ENCODE measurements around the gene YBEY.

The YBEY gene

GRCh38 chr21:46265736-46266525, 20.2 kb upstream of the YBEY start:
- Histone ChIP-seq H3K27me3 (ENCODE audit: control insufficient read depth, insufficient read depth, low read length) (no peaks in the 10 kb centered on the region), H3K36me3 (ENCODE audit: control insufficient read depth, insufficient read depth, low read length) (peaks cover 90% of the 10 kb centered on the region), H3K9ac (ENCODE audit: low read length) (no peak overlapping the region), H3K4me3 (ENCODE audit: low read depth, low read length) (no peak overlapping the region), H3K4me1 (ENCODE audit: control insufficient read depth, insufficient read depth, low read length) (no peaks in the 10 kb centered on the region), H3K9me3 (ENCODE audit: control insufficient read depth, insufficient read depth, low read depth, low read length) (no peaks in the 10 kb centered on the region), H3K27ac (ENCODE audit: low read depth, low read length) (0 out of 2 replicates have a peak overlapping the region, but pooled peaks have one; percentile 6)

GRCh38 chr21:46266946-46267345, 19.2 kb upstream of the YBEY start:
- Histone ChIP-seq H3K27me3 (ENCODE audit: control insufficient read depth, insufficient read depth, low read length) (no peaks in the 10 kb centered on the region), H3K9ac (ENCODE audit: low read length) (no peak overlapping the region), H3K36me3 (ENCODE audit: control insufficient read depth, insufficient read depth, low read length) (peaks cover 90% of the 10 kb centered on the region), H3K27ac (ENCODE audit: low read depth, low read length) (no peak overlapping the region), H3K9me3 (ENCODE audit: control insufficient read depth, insufficient read depth, low read depth, low read length) (no peaks in the 10 kb centered on the region), H3K4me1 (ENCODE audit: control insufficient read depth, insufficient read depth, low read length) (no peaks in the 10 kb centered on the region), H3K4me3 (ENCODE audit: low read depth, low read length) (no peak overlapping the region)

- H3K27me3 ChIP-seq (ENCODE audit: control insufficient read depth, insufficient read depth, low read length) = no peaks in the 10 kb centered on the region
- H3K36me3 ChIP-seq (ENCODE audit: control insufficient read depth, insufficient read depth, low read length) = peaks cover 97% of the 10 kb centered on the region
- no peak overlapping the region for H3K4me3 ChIP-seq (ENCODE audit: low read depth, low read length)
- H3K4me1 ChIP-seq (ENCODE audit: control insufficient read depth, insufficient read depth, low read length) = no peaks in the 10 kb centered on the region
- no peak overlapping the region for H3K27ac ChIP-seq (ENCODE audit: low read depth, low read length)
- no peaks in the 10 kb centered on the region for H3K9me3 ChIP-seq (ENCODE audit: control insufficient read depth, insufficient read depth, low read depth, low read length)
- H3K9ac ChIP-seq (ENCODE audit: low read length) = no peak overlapping the region
Measured at GRCh38 chr21:46268371-46268770, 17.8 kb upstream of the YBEY start.

- peaks cover 97% of the 10 kb centered on the region for H3K36me3 ChIP-seq (ENCODE audit: control insufficient read depth, insufficient read depth, low read length)
- H3K9ac ChIP-seq (ENCODE audit: low read length) = no peak overlapping the region
- no peaks in the 10 kb centered on the region for H3K27me3 ChIP-seq (ENCODE audit: control insufficient read depth, insufficient read depth, low read length)
- H3K4me1 ChIP-seq (ENCODE audit: control insufficient read depth, insufficient read depth, low read length) = no peaks in the 10 kb centered on the region
- no peak overlapping the region for H3K4me3 ChIP-seq (ENCODE audit: low read depth, low read length)
- no peaks in the 10 kb centered on the region for H3K9me3 ChIP-seq (ENCODE audit: control insufficient read depth, insufficient read depth, low read depth, low read length)
- H3K27ac ChIP-seq (ENCODE audit: low read depth, low read length) = no peak overlapping the region
Measured at GRCh38 chr21:46269466-46269865, 16.7 kb upstream of the YBEY start.

GRCh38 chr21:46273341-46273740, 12.8 kb upstream of the YBEY start:
- Histone ChIP-seq H3K4me1 (ENCODE audit: control insufficient read depth, insufficient read depth, low read length) (no peaks in the 10 kb centered on the region), H3K9me3 (ENCODE audit: control insufficient read depth, insufficient read depth, low read depth, low read length) (no peaks in the 10 kb centered on the region), H3K27ac (ENCODE audit: low read depth, low read length) (no peak overlapping the region), H3K4me3 (ENCODE audit: low read depth, low read length) (no peak overlapping the region), H3K9ac (ENCODE audit: low read length) (no peak overlapping the region), H3K27me3 (ENCODE audit: control insufficient read depth, insufficient read depth, low read length) (no peaks in the 10 kb centered on the region), H3K36me3 (ENCODE audit: control insufficient read depth, insufficient read depth, low read length) (peaks cover 92% of the 10 kb centered on the region)

- Histone ChIP-seq H3K9me3 (ENCODE audit: control insufficient read depth, insufficient read depth, low read depth, low read length) (no peaks in the 10 kb centered on the region), H3K27me3 (ENCODE audit: control insufficient read depth, insufficient read depth, low read length) (no peaks in the 10 kb centered on the region), H3K4me1 (ENCODE audit: control insufficient read depth, insufficient read depth, low read length) (no peaks in the 10 kb centered on the region), H3K27ac (ENCODE audit: low read depth, low read length) (no peak overlapping the region), H3K9ac (ENCODE audit: low read length) (no peak overlapping the region), H3K36me3 (ENCODE audit: control insufficient read depth, insufficient read depth, low read length) (peaks cover 89% of the 10 kb centered on the region), H3K4me3 (ENCODE audit: low read depth, low read length) (no peak overlapping the region)
Measured at GRCh38 chr21:46274797-46275390, 11.2 kb upstream of the YBEY start.

- Histone ChIP-seq H3K27me3 (ENCODE audit: control insufficient read depth, insufficient read depth, low read length) (no peaks in the 10 kb centered on the region), H3K27ac (ENCODE audit: low read depth, low read length) (no peak overlapping the region), H3K9ac (ENCODE audit: low read length) (no peak overlapping the region), H3K4me1 (ENCODE audit: control insufficient read depth, insufficient read depth, low read length) (peaks cover 22% of the 10 kb centered on the region), H3K36me3 (ENCODE audit: control insufficient read depth, insufficient read depth, low read length) (peaks cover 47% of the 10 kb centered on the region), H3K4me3 (ENCODE audit: low read depth, low read length) (peak overlapping the region; percentile 25), H3K9me3 (ENCODE audit: control insufficient read depth, insufficient read depth, low read depth, low read length) (no peaks in the 10 kb centered on the region)
Measured at GRCh38 chr21:46284077-46284644, 2.0 kb upstream of the YBEY start.

GRCh38 chr21:46284733-46285132, 1.4 kb upstream of the YBEY start:
- Histone ChIP-seq H3K9me3 (ENCODE audit: control insufficient read depth, insufficient read depth, low read depth, low read length) (no peaks in the 10 kb centered on the region), H3K27ac (ENCODE audit: low read depth, low read length) (no peak overlapping the region), H3K4me3 (ENCODE audit: low read depth, low read length) (peak overlapping the region; percentile 77), H3K4me1 (ENCODE audit: control insufficient read depth, insufficient read depth, low read length) (peaks cover 22% of the 10 kb centered on the region), H3K9ac (ENCODE audit: low read length) (no peak overlapping the region), H3K27me3 (ENCODE audit: control insufficient read depth, insufficient read depth, low read length) (no peaks in the 10 kb centered on the region), H3K36me3 (ENCODE audit: control insufficient read depth, insufficient read depth, low read length) (peaks cover 41% of the 10 kb centered on the region)

GRCh38 chr21:46285206-46285661, 908 bp upstream of the YBEY start, which contains the start of gene MCM3AP:
Gene MCM3AP, minus strand, starts transcription at chr21:46285611. Its CDS starts 325 bp downstream, at chr21:46285286.
- Histone ChIP-seq H3K4me1 (ENCODE audit: control insufficient read depth, insufficient read depth, low read length) (peaks cover 22% of the 10 kb centered on the region), H3K9me3 (ENCODE audit: control insufficient read depth, insufficient read depth, low read depth, low read length) (no peaks in the 10 kb centered on the region), H3K27ac (ENCODE audit: low read depth, low read length) (peak within 1 kb of the TSS; percentile 75), H3K27me3 (ENCODE audit: control insufficient read depth, insufficient read depth, low read length) (no peaks in the 10 kb centered on the region), H3K4me3 (ENCODE audit: low read depth, low read length) (peak within 1 kb of the TSS; percentile 77), H3K9ac (ENCODE audit: low read length) (peak within 1 kb of the TSS; percentile 81), H3K36me3 (ENCODE audit: control insufficient read depth, insufficient read depth, low read length) (peaks cover 38% of the 10 kb centered on the region)

GRCh38 chr21:46286648-46287002, 483 bp downstream of the YBEY start:
- peaks cover 34% of the 10 kb centered on the region for H3K36me3 ChIP-seq (ENCODE audit: control insufficient read depth, insufficient read depth, low read length)
- no peaks in the 10 kb centered on the region for H3K27me3 ChIP-seq (ENCODE audit: control insufficient read depth, insufficient read depth, low read length)
- no peaks in the 10 kb centered on the region for H3K9me3 ChIP-seq (ENCODE audit: control insufficient read depth, insufficient read depth, low read depth, low read length)
- H3K27ac ChIP-seq (ENCODE audit: low read depth, low read length) = peak overlapping the region; percentile 75; the same call in 1 of the 2 replicates
- peaks cover 22% of the 10 kb centered on the region for H3K4me1 ChIP-seq (ENCODE audit: control insufficient read depth, insufficient read depth, low read length)
- H3K4me3 ChIP-seq (ENCODE audit: low read depth, low read length) = peak overlapping the region; percentile 77
- peak overlapping the region; percentile 81 for H3K9ac ChIP-seq (ENCODE audit: low read length)

- Histone ChIP-seq H3K27ac (ENCODE audit: low read depth, low read length) (no peak overlapping the region), H3K36me3 (ENCODE audit: control insufficient read depth, insufficient read depth, low read length) (peaks cover 33% of the 10 kb centered on the region), H3K27me3 (ENCODE audit: control insufficient read depth, insufficient read depth, low read length) (no peaks in the 10 kb centered on the region), H3K4me1 (ENCODE audit: control insufficient read depth, insufficient read depth, low read length) (peaks cover 22% of the 10 kb centered on the region), H3K9ac (ENCODE audit: low read length) (no peak overlapping the region), H3K9me3 (ENCODE audit: control insufficient read depth, insufficient read depth, low read depth, low read length) (no peaks in the 10 kb centered on the region), H3K4me3 (ENCODE audit: low read depth, low read length) (peak overlapping the region; percentile 77; the same call in 1 of the 2 replicates)
Measured at GRCh38 chr21:46287541-46287940, 1.4 kb downstream of the YBEY start.
